Measurements from ENCODE around the gene KRT23.

GRCh38 chr17:40975516-40975915 lies 38.1 kb upstream of the KRT23 start:
- TF ChIP-seq CTCF (IDR thresholded peaks at IDR 0.05; ENCODE audit: low read depth, low read length), result no peak
- TF ChIP-seq POLR2A (IDR thresholded peaks at IDR 0.05; ENCODE audit: extremely low read depth, insufficient read length), result no peak
- TF ChIP-seq MYC (IDR thresholded peaks at IDR 0.05; ENCODE audit: low read depth, low read length), result no peak
